Renal pelvis (tissue), 3 donors: Measurements from ENCODE around the gene P3H2. TPM values are rescaled to one million over a fixed set of nuclear protein-coding genes. Genes with fewer than 3 reads are reported as not detected.

Experiments used
- polyA plus RNA-seq, 3 donors: library from polyadenylated mRNA; unstranded; fragments of 120-200 nt; gene quantifications; one replicate each; pipeline ENCODE4 v1.2.1, GENCODE V29; 2013; ENCODE audit not compliant: insufficient read length in 3 of 3

Gene P3H2
- polyA plus RNA-seq, 3 donors: 79.9 to 98.8 (median 84.1) TPM

Other genes starting within 250 kb of the P3H2 start
- gene CLDN1, start 201.5 kb upstream of the P3H2 start, polyA plus RNA-seq: 10 to 100 TPM; 44.8 to 63.3 (median 58.9) TPM